HG03097 (cell line): ENCODE results near the gene ARMC9.
"Not testable (repeated sequence)": the region's sequence is repeated elsewhere in the genome, so short reads cannot be mapped to it uniquely, and the experiment has no call there.

Experiments used
- ATAC-seq: cut with Tn5 transposase; IDR thresholded peaks from one replicate; pipeline ENCODE4 v1.9.1; 2021; ENCODE audit not compliant: unreplicated experiment, low FRiP score

Gene ARMC9

GRCh38 chr2:231375994-231376615 lies 177.7 kb downstream of the ARMC9 start:
- not testable (repeated sequence) for ATAC-seq

- no peak for ATAC-seq
Observed at GRCh38 chr2:231376857-231377256, 178.4 kb downstream of the ARMC9 start.

GRCh38 chr2:231378026-231378722 lies 179.7 kb downstream of the ARMC9 start:
- no peak for ATAC-seq

GRCh38 chr2:231379266-231380215 lies 181.1 kb downstream of the ARMC9 start:
- no peak for ATAC-seq

GRCh38 chr2:231380307-231380706 lies 181.9 kb downstream of the ARMC9 start:
- no peak for ATAC-seq

- no peak for ATAC-seq
Observed at GRCh38 chr2:231380991-231381847, 182.8 kb downstream of the ARMC9 start.

- no peak for ATAC-seq
Observed at GRCh38 chr2:231382116-231382515, 183.7 kb downstream of the ARMC9 start.

GRCh38 chr2:231383416-231384108 lies 185.1 kb downstream of the ARMC9 start:
- ATAC-seq: no peak

GRCh38 chr2:231384109-231384435 lies 185.6 kb downstream of the ARMC9 start:
- ATAC-seq: no peak

GRCh38 chr2:231384970-231385369 lies 186.5 kb downstream of the ARMC9 start:
- no peak for ATAC-seq

GRCh38 chr2:231385429-231385828 lies 187.0 kb downstream of the ARMC9 start:
- no peak for ATAC-seq

- ATAC-seq: no peak
Observed at GRCh38 chr2:231386446-231386845, 188.0 kb downstream of the ARMC9 start.

GRCh38 chr2:231387904-231388724 lies 189.7 kb downstream of the ARMC9 start:
- no peak for ATAC-seq

- no peak for ATAC-seq
Observed at GRCh38 chr2:231388725-231389346, 190.4 kb downstream of the ARMC9 start.

GRCh38 chr2:231390667-231391066 lies 192.2 kb downstream of the ARMC9 start:
- no peak for ATAC-seq

GRCh38 chr2:231391981-231392380 lies 193.6 kb downstream of the ARMC9 start:
- ATAC-seq: no peak

- ATAC-seq: no peak
Observed at GRCh38 chr2:231392431-231393148, 194.2 kb downstream of the ARMC9 start.
